ENCODE results near the gene POLE2.
"Not testable (repeated sequence)": the region's sequence is repeated elsewhere in the genome, so short reads cannot be mapped to it uniquely, and the experiment has no call there.

POLE2 gene

DNA sequence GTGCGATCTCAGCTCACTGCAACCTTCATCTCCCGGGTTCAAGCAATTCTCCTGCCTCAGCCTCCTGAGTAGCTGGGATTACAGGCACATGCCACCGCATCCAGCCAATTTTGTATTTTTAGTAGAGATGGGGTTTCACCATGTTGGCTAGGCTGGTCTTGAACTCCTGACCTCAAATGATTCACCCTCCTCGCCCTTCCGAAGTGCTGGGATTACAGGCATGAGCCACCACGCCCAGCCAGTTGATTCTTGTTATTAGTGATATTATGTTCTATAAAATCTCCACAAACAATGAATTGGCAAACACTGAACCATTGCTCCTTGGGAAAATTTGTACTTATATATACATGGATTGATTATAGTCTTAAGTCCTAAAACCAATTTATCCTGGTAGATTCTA lies 30.5 kb downstream of the POLE2 start:
- DNase-seq: not testable (repeated sequence)

DNA sequence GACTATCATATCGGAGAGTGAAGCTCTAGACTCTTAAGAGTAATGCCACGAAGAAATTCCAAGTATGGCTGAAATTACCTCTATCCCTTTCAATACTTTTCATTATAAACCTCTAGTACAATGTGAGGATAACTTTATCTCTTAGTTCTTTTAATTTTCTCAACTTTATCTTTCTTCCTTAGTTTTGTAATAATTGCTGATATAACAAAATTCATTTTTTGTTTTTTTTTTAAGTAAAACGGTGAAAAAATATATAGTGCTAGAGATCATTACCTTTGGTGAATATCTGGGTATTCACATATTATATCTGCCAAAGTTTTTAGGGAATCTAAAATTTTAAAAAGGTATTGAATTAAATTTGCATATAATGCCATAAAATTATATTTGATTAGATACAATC lies 33.5 kb downstream of the POLE2 start:
- no peak for DNase-seq

DNA sequence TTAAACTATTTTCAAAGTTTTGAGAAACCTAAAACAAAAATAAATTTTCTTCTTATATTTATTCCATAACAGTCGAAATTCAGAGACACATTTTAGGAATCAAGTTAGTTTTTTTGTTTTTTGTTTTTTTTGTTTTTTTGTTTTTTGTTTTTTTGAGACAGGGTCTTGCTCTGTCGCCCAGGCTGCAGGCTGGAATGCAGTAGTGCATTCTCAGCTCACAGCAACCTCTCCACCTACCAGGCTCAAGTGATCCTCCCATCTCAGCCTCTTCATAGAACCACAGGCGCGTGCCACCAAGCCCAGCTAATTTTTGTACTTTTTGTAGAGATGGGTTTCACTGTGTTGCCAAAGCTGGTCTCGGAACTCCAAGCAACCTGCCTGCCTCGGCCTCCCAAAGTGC lies 34.5 kb downstream of the POLE2 start:
- DNase-seq: no peak

DNA sequence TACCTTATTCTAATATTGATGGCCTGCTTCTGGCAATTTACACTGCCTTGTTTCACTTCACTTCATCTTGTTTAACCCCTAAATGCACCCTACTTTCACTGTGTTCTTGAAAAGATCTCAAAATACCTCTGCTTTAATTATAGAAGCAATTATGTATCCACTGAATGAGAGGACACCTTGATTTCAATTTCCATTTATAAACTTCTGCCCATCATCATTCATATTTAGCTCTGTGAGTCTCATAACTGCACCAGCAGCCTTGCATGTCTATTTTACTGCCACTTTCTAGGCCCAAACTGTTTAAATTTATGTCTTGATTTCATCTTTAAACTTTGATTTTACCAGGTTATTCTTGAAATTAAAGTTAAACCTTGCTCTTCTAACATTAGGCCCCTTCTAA lies 45.9 kb downstream of the POLE2 start:
- no peak for DNase-seq

DNA sequence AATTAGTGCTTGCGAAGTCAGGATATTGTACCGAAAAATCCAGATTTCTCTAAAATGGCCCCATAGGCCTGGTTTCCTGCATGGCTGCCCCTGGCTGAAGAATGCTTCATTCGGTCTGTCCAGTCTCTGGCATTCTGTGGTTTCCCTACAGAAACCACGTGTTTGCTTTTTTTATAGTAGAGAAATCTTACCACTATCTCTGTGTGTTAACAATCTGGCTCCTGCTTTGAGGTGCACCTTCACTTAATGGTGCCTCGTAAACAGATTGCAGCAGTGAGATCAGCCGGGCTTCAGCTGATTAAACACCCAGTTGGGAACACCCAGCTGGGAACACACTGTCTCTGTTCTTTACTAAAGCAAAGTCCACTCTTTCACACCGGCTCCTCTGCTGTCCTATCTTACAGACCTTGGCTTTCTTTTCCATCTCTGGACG lies 46.3 kb downstream of the POLE2 start:
- DNase-seq: peak; percentile 17

DNA sequence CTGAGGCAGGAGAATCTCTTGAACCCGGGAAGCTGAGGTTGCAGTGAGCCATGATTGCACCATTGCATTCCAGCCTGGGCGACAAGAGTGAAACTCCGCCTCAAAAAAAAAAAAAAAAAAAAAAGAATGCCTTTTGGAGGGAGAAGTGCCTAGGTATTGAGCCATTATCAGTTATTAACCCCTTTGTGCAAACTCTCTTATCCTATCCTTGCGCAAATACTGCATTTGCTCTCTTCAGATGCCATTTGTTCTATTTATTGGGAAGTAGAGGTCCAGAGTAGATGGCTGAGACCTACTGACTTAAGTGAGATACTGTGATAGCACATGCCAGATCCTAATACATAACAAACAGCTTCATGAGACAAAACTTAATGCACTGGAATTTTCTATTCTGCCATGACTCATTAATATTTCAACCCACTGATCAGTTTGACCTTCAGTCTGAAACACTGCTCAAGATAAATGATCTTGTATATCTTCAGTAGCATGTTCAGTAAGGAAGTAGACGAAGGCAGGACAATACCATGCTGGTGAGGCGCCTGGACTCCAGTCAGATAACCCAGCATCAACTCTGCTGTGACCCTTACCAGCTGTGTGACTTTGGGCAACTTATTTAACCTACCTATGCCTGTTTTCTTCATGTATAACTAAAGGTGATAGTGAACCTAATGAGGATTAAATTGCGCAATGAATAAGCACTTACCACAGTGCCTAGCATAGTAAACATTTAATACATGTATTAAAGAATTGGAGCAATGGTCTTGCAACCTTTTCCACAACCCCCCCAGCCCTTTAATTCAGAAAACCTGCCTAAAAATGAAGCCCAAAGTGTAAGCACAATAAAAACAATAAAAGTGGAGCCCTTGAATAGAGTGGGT lies 47.2 kb downstream of the POLE2 start:
- no peak for DNase-seq

DNA sequence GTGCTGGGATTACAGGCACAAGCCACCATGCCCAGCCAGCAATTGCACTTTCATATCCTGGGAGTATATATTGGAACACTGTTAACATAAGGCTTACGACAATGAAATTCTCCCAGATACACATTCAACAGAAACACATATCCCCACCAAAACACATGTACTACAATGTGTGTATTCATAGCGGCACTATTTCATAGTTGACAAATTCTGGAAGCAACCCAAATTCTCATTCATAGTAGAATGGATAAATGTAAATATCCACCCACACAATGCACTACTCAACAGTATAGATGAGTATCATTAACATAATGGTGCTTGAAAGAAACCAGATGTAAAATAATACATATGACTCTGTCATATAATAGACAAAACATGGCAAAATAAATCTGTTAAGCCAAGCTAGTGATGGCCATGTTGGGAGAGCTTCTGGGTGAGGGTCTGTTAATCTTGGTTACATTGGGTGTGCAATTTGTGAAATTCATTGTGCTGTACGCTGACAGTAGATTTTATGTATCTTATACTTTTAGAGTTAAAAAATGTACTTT lies 50.4 kb downstream of the POLE2 start:
- DNase-seq: no peak

DNA sequence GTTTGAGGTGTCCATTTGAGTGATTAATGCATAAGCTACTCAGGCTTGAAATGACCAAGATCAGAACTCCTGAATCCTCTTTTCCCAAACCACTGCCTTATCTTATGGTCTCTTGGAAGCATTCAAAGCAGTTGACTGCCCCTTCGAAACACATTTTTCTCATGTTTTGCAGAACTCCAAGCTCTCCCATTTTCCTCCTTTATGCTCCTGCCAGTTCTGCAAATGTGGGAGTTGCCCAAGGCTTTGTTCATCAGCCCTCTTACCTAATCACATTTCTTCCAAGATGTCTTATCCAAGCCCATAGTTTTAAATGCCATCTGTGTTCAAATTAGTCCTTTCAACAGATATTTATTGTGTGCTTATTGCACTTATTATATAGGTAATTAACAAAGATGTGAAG lies 51.1 kb downstream of the POLE2 start:
- no peak for DNase-seq

DNA sequence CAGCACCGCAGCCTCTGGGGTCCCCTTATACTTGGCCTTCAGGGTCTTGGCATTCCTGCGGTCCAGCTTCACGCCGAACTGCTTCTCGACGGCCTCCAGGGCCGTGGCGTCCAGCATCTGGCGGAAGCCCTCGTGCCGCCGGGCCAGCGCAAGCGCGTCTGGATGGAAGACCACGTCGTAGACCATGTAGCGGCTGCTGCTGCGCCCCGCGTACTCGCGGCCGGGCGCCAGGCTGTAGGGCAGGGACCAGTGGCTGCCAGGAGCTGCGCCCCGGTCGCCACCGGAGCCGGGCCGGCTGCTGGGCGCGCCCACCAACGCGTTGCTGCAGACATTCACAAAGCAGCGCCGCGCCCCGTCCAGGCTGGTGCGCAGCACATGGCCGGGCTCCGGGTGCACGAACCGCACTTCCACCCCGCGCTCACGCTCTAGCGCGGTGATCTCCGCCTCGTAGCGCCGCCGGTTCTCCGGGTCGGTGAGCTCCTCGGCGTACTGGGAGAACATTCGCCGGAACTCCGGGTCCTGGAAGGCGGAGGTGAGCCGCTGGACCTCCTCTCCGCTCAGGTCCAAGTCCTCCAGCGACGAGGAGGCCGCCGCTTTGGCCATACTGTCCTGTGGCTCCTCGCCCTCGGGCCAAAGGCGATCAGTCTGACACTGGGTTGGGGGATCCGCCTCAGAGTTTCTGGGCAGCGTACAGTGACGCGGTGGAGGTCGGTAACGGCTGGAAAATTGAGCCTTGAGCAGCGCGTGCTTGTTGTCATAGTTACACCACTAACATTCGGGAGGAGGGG lies 53.3 kb downstream of the POLE2 start, which contains the start of gene DNAAF2:
Gene DNAAF2 (minus strand): TSS at position 698 of the 788 bp plus-strand sequence. CDS start 95 bp downstream, at position 603.
- peak; percentile 57 for DNase-seq

DNA sequence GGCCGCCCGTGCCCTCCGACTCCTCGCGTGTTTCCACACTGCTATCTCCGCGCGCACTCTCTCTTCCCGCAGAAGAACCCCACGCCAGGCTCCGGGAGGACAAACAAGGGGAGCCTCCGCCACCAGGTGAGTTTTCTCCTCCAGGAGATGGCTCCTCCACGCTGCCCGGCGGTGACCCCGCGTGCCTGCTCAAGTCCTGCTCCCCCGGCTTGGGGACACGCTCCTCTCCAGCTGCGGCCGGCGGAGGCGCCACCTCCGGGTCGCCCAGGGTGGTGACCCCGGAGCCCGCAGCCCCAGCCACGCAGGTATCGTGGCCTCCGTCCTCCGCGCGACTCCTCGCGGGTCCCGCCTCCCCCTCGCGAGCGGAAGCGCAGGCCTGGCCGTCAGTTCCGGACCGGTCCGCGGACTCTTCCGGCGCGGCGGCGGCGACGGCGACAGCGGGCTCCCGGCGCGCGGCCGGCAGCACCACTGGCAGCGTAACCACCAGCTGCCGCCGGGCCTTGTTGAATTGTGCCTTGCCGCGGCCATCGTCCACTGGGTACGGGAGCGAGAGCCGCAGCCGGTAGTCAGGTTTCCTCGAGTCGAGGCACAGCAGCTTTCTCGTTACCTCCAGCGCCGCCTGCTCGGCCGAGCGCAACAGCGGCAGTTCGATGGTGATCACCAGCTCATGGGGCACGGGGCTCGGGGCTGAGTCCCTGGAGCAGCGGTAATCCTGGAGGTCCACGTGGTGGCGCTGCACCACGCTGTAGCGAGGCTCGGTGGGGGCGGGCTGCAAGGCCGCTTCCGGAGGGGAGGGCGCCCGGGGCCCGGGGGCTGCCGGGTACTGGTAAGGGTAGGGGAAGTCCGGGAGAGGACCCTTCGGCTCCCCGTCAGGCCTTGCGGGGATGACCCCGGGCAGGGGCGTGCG lies 54.1 kb downstream of the POLE2 start:
- peak; percentile 88 for DNase-seq

DNA sequence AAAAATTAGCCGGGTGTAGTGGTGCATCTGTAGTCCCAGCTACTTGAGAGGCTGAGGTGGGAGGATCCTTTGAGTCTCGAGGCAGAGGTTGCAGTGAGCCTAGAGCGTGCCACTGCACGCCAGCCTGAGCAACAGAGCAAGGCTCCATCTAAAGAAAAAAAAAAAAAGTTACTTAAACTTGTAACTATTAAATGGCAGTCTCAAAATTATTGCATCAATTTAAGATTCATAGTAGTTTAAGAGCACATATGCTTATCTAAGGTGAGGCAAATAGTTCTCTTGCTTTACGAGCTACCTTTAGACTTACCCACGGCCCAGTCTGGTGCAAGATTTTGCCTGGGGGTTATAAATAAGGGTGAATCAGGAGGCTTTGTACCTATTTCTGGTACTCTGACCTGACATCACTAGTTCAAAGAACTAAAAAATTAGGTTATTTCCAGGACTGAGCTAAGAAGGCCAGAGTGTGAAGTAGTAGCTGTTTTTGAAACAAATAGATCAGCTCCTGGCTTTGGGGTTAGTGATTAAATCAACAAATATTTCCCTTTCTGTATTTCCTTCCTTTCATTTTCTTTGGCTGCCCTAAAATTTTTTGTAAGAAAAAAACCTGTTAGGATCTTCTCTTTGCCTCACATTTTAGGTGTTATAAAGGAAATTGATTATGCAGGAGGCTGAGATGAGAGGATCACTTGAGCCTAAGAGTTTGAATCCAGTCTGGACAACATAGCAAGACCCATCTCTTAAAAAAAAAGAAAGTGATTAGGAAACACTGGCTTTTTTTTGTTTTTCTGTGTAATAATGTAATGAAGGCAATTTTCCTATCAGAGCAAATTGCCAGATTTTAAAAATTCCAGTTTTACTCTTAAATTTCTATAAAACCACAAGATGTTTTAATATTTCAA lies 63.8 kb downstream of the POLE2 start:
- no peak for DNase-seq

DNA sequence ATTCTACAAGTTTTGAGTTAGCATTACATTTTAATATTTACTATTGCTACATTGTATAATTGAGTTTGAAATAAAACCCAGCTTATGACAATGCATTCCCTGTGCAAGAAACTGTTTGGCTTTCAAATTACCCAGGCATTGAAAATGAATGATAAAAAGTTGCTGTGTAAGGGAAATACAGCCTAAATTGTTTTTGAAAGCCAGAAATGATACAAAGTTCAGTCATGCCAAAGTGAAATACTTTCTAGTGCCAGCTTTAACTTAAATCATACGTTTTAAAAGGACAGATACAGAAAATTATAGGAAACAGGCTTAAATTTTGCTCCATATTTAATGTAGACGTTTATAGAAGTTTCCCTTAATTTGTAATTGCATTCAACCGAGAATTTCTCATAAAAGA lies 64.6 kb downstream of the POLE2 start:
- DNase-seq: no peak

DNA sequence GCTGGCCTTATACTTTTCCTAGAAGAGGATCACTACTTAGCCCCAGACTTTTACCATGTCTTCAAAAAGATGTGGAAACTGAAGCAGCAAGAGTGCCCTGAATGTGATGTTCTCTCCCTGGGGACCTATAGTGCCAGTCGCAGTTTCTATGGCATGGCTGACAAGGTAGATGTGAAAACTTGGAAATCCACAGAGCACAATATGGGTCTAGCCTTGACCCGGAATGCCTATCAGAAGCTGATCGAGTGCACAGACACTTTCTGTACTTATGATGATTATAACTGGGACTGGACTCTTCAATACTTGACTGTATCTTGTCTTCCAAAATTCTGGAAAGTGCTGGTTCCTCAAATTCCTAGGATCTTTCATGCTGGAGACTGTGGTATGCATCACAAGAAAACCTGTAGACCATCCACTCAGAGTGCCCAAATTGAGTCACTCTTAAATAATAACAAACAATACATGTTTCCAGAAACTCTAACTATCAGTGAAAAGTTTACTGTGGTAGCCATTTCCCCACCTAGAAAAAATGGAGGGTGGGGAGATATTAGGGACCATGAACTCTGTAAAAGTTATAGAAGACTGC lies 65.9 kb downstream of the POLE2 start:
- DNase-seq: no peak

DNA sequence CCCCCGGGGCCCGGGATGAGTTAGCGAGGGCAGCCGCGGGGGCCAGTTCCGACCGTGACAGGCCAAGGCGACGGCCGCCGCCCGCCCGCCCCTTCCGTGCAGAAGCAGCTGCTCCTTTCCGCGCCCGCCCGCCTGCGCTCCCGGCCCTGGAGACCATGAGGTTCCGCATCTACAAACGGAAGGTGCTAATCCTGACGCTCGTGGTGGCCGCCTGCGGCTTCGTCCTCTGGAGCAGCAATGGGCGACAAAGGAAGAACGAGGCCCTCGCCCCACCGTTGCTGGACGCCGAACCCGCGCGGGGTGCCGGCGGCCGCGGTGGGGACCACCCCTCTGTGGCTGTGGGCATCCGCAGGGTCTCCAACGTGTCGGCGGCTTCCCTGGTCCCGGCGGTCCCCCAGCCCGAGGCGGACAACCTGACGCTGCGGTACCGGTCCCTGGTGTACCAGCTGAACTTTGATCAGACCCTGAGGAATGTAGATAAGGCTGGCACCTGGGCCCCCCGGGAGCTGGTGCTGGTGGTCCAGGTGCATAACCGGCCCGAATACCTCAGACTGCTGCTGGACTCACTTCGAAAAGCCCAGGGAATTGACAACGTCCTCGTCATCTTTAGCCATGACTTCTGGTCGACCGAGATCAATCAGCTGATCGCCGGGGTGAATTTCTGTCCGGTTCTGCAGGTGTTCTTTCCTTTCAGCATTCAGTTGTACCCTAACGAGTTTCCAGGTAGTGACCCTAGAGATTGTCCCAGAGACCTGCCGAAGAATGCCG lies 66.7 kb downstream of the POLE2 start:
- DNase-seq: no peak

DNA sequence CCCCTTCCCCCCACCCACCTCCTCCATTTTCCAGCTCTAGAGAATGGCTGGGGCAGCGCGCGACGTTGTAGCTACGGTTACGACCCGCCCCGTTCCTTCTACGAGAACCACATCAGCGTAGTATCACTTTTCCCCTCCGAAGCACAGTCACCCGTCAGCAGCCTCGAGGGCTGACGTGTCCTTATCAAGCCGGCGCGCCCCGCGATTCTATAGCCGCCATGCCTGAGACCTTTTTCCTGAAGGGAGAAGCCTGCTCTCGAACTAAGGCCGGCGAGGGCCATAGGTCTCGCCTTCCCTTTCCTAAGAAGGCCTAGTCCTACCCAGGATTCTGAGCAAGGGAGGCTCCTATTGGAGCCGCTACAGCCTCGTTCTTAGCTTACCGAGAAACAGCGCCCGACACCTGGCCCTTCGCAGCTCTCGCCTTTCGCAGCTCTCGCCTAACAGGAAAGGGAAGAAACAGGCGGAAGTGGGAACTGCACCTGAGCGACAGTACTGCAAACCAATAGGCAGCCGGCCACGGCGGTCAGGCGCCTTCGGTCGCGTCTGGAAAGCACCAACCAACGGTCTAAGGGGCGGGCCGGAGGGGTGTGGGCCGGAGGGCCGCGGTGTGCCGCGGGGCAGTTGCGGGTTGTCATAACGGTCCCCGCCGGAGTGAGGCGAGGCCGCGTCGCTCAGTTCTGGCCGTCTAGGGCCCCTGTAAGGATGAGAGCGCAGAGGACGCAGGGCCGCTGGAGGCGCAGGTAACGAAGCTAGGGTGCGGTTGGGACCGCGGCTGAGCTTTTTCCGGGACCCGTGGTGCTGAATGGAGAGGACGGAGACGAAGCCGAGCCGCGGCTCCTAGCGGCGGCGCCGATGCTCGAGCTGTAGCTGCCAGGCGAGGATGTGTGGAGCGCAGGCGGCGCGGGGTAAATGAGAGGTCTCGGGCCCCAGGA lies 67.6 kb downstream of the POLE2 start, which contains the start of the genes MGAT2 and RPL36AL:
Gene MGAT2 (plus strand): TSS at position 618 of the 932 bp plus-strand sequence. CDS start 470 bp downstream, outside the sequence.
Gene RPL36AL (minus strand): TSS at position 445 of the 932 bp plus-strand sequence. CDS start 1,522 bp downstream, outside the sequence.
- peak; percentile 96 for DNase-seq

DNA sequence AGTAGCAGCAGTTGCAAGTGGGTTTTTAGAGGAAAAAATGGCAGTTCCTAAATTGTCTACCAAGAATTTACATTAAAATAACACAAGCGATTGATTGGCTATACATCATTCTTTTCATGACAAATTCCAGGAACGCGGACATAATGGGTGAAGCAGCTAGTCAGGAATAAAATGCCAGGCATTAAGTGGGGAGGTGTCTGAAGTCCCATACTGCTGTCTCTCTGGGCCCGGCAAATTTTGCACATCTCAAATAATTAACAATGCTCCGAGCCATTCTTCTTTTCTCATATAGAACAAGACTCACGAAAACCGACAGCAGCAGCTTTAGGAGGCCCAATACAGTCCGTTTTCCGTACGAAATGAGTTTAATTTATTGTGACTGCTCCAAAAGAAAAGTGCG lies 68.3 kb downstream of the POLE2 start:
- no peak for DNase-seq

DNA sequence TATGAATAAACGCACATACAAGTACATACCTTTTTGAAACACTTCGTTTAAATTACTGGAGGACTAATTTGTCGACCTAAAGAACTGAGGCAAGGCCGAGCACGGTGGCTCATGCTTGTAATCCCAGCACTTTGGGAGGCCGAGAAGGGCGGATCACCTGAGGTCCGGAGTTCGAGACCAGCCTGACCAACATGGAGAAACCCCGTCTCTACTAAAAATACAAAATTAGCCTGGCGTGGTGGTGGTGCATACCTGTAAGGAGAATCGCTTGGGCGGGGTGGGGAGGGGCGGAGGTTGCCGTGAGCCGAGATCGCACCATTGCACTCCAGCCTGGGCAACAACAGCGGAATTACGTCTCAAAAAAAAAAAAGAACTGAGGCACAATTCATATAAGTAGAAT lies 68.7 kb downstream of the POLE2 start:
- not testable (repeated sequence) for DNase-seq

DNA sequence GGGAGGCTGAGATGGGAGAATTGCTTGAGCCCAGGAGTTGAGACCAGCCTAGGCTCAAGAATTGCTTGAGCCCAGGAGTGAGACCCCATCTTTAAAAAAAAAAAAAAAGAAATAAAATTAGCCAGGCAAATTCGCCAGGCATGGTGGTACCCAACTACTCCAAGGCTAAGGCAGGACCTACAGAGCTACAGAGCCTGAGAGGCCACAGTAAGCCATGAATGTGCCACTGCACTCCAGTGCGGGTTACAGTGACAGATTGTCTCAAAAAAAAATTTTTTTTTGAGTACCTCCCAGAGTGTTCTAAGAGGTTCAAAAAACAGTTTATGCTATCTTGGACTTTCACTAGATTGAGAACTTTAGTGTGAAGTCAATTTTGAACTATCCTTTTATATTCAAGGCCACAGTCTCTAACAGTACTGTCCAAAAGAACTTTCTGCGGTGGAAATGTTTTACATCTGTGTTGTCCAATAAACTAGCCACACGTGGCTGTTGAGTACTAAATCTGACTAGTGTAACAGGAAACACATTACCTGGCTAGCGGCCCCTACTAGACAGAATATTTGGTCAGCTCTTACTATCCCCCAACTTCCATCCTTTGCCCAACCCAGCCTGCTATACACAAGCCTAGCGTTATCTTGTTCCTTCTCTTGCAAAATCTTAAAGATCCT lies 70.0 kb downstream of the POLE2 start:
- no peak for DNase-seq

All from kidney glomerular epithelial cell (primary cell).